Endothelial cell (in vitro differentiated cells): ENCODE data around the gene TERC. TPM values are rescaled to one million over a fixed set of nuclear protein-coding genes. Genes with fewer than 3 reads are reported as not detected.
A peak's percentile ranks its signal among the peaks of the same experiment; 100 is the strongest.

Experiments used
- DNase-seq: peaks from one replicate; pipeline ENCODE4 v3.0.0; 2021; ENCODE audit warnings: low spot score
- H3K27ac Mint-ChIP-seq: one replicate; pipeline ENCODE4 v1.8.0; 2021; ENCODE audit warnings: mixed read lengths, inconsistent platforms; ENCODE audit not compliant: unreplicated experiment
- H3K27me3 Mint-ChIP-seq: one replicate; pipeline ENCODE4 v1.8.0; 2021; ENCODE audit warnings: mild to moderate bottlenecking, moderate library complexity, mixed read lengths, inconsistent platforms; ENCODE audit not compliant: unreplicated experiment
- H3K36me3 Mint-ChIP-seq: one replicate; pipeline ENCODE4 v1.8.0; 2021; ENCODE audit warnings: mild to moderate bottlenecking, low read depth, mixed read lengths, inconsistent platforms; ENCODE audit not compliant: unreplicated experiment
- H3K4me1 Mint-ChIP-seq: one replicate; pipeline ENCODE4 v1.8.0; 2021; ENCODE audit warnings: mild to moderate bottlenecking, mixed read lengths, inconsistent platforms; ENCODE audit not compliant: unreplicated experiment
- H3K4me3 Mint-ChIP-seq: one replicate; pipeline ENCODE4 v1.8.0; 2021; ENCODE audit warnings: mild to moderate bottlenecking, mixed read lengths, inconsistent platforms; ENCODE audit not compliant: unreplicated experiment
- H3K9me3 Mint-ChIP-seq: one replicate; pipeline ENCODE4 v1.8.0; 2021; ENCODE audit warnings: mixed read lengths, inconsistent platforms; ENCODE audit not compliant: unreplicated experiment
- total RNA-seq: library from RNA; stranded (reverse); fragmentation: NEBNext Ultra II Directional; extraction: Animal tissue kit (Norgen Biotek cat#: 25700); gene quantifications from one replicate; pipeline ENCODE4 v1.2.1, GENCODE V29; 2021; ENCODE audit not compliant: unreplicated experiment
- TF ChIP-seq, protein P1 (sequence below): fragments of 200-600 bp; sonication (generic); IDR thresholded peaks from one replicate; pipeline ENCODE4 v1.5.0; 2021; ENCODE audit warnings: antibody characterized with exemption; ENCODE audit not compliant: unreplicated experiment

The TERC gene
- total RNA-seq, 1 donor from 2014 or later = 3.2 TPM

DNA sequence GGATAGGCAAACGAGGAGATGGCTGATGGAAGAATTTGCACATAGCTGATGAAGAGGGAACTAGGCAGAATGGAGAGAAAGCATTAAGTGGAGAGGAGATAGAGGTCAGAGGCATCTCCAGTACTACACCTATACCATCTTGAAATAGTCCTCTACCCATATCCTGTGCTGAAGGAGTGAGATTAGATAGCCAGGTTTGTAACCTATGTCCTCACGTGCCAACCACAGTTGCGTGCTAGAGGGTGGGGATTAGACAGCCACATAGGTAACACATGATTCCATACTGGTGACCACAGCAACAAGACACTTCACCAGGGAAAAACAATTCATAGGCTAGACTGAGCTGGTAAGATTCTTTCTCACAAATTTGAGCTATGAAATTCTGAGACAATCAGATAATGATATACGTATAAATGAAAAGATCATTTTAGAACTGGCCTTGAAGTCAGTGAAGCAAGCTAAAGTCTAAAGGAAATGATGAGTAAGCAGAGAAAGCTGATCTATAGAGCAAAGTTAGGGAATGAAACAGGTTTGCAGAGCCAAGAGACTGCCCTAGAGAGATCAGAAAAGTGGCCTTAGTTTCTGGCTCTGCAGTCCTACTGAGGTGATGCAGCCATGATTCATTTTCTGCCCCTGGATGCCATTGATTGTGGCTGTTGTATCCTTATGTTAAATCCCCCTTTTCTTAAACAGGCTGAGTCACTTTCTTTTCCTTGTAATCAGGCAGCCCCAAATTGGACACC is 26.0 kb upstream of the TERC start:
- TF ChIP-seq, protein P1, sequence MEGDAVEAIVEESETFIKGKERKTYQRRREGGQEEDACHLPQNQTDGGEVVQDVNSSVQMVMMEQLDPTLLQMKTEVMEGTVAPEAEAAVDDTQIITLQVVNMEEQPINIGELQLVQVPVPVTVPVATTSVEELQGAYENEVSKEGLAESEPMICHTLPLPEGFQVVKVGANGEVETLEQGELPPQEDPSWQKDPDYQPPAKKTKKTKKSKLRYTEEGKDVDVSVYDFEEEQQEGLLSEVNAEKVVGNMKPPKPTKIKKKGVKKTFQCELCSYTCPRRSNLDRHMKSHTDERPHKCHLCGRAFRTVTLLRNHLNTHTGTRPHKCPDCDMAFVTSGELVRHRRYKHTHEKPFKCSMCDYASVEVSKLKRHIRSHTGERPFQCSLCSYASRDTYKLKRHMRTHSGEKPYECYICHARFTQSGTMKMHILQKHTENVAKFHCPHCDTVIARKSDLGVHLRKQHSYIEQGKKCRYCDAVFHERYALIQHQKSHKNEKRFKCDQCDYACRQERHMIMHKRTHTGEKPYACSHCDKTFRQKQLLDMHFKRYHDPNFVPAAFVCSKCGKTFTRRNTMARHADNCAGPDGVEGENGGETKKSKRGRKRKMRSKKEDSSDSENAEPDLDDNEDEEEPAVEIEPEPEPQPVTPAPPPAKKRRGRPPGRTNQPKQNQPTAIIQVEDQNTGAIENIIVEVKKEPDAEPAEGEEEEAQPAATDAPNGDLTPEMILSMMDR = no peak
- DNase-seq = no peak
- no peaks in the 10 kb centered on the region for H3K9me3 Mint-ChIP-seq
- H3K27me3 Mint-ChIP-seq = no peaks in the 10 kb centered on the region
- H3K36me3 Mint-ChIP-seq = peaks cover 4% of the 10 kb centered on the region
- no peak overlapping the region for H3K27ac Mint-ChIP-seq
- no peaks in the 10 kb centered on the region for H3K4me1 Mint-ChIP-seq
- H3K4me3 Mint-ChIP-seq = no peak overlapping the region

DNA sequence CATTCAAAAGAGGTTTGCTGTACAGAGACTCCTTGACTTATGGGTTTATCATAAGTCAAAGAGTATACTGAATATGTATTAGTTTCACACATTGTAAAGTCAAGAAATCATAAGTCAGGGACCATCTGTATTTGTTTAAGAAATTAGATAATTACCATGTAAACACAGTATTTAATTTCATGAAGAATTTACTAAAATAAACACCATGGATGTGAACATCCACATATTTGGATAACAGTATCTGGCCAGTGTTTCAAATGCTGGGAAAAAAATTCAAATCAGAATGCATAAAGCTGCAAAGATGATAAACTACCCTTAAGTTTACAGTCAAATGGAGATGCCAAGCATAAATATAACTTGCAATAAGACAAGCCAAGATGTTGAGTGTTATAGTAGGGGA is 25.4 kb upstream of the TERC start:
- H3K27me3 Mint-ChIP-seq = no peaks in the 10 kb centered on the region

DNA sequence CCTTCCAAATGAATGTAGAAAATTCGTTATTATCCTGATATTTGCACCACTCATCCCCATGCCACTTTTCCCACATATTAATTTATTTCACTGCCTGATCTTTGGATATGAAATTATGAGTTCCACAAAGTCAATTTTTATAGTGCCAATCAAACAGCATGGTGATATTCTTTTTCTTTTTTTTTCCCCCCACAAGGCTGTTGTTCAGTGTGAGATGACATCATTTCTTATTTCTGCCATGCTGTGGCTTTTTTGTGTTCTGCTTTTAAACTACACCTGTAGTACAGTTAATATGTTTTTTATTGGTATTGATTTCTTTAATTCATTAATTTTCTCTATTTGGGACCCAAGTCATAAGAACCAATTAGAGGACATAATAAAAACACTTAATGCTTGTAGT is 22.9 kb upstream of the TERC start:
- no peaks in the 10 kb centered on the region for H3K9me3 Mint-ChIP-seq
- peaks cover 4% of the 10 kb centered on the region for H3K36me3 Mint-ChIP-seq
- no peak for DNase-seq
- H3K27ac Mint-ChIP-seq = no peak overlapping the region
- no peaks in the 10 kb centered on the region for H3K27me3 Mint-ChIP-seq
- TF ChIP-seq, protein P1 = no peak
- no peaks in the 10 kb centered on the region for H3K4me1 Mint-ChIP-seq
- no peak overlapping the region for H3K4me3 Mint-ChIP-seq

More for the DNA sequence above, 25.4 kb upstream of the TERC start:
- H3K4me1 Mint-ChIP-seq = no peaks in the 10 kb centered on the region
- DNase-seq = no peak
- H3K36me3 Mint-ChIP-seq = peaks cover 4% of the 10 kb centered on the region
- no peak overlapping the region for H3K4me3 Mint-ChIP-seq
- TF ChIP-seq, protein P1 = no peak
- H3K9me3 Mint-ChIP-seq = no peaks in the 10 kb centered on the region
- H3K27ac Mint-ChIP-seq = no peak overlapping the region

DNA sequence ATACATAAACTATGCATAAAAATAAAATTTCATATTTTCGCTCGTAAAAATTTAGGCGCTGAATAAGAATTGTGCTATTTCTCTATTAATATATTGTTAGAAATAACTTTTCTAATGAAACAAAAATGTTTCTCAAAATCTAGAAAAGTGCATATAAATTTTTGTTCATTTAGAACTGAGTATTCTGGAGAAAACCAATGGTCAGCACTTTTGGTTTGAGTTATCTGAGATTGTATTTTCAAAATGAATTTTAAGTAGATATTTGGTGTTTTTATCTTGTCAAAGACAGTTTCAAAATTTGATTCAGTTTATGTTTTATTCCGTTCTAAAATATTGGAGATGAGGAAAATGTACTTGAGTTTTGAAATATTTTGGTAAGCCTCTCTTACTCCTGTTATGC is 22.3 kb upstream of the TERC start:
- Mint-ChIP-seq H3K27me3 (no peaks in the 10 kb centered on the region), H3K4me3 (no peak overlapping the region), H3K4me1 (no peaks in the 10 kb centered on the region), H3K27ac (no peak overlapping the region), H3K36me3 (peaks cover 4% of the 10 kb centered on the region), H3K9me3 (no peaks in the 10 kb centered on the region)
- TF ChIP-seq, protein P1 = no peak
- no peak for DNase-seq

DNA sequence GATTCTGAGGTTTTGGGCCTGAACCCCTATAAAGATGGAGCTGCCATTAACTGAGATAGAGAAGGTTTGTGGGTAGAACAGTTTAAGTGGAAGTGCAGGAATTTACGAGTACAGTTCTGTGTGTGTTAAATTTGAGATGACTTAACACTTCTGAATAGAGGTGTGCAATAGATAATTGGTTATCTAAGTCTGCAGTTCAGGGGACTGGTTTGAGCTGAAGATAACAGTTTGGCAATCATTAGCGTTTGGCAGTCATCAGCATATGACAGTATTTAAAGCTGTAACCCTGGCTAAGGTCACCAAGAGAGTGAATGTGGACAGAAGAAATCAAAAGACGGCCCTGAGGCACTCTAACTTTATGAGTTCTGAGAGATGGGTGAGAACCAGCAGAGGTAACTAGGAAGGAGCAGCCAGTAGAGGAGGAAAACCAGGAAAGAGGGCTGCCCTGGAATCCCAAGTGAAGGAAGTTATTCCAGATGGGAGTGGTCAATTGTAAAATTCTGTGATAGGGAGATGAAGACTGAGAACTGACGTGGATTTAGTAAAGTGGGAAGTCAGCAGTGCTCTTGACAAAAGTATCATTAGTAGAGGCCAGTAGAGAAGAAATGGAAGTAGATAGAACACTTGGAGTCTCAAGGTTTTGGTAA is 16.5 kb upstream of the TERC start:
- DNase-seq = no peak
- Mint-ChIP-seq H3K9me3 (no peaks in the 10 kb centered on the region), H3K36me3 (peaks cover 26% of the 10 kb centered on the region), H3K27ac (no peak overlapping the region), H3K4me3 (peak overlapping the region; percentile 1), H3K4me1 (peaks cover 5% of the 10 kb centered on the region), H3K27me3 (peaks cover 1% of the 10 kb centered on the region)
- TF ChIP-seq, protein P1 = no peak
